ENCODE results near the gene ZNF681.

Gene ZNF681

GRCh38 chr19:23771316-23771715 is 12.6 kb upstream of the ZNF681 start:
- no peak for TF ChIP-seq CTCF (IDR thresholded peaks at IDR 0.05; ENCODE audit: low read depth, low read length)
- no peak overlapping the region for H3K4me3 ChIP-seq (replicated peaks in 1 of 2; ENCODE audit: low read depth in 2 of 2, low read length in 2 of 2)
- no peak for DNase-seq (ENCODE audit: low read depth in 2 of 2)

- no peak for TF ChIP-seq CTCF (IDR thresholded peaks at IDR 0.05; ENCODE audit: low read depth, low read length)
- no peak for DNase-seq (ENCODE audit: low read depth in 2 of 2)
- no peak overlapping the region for H3K4me3 ChIP-seq (replicated peaks in 1 of 2; ENCODE audit: low read depth in 2 of 2, low read length in 2 of 2)
These were observed 12.1 kb upstream of the ZNF681 start for GRCh38 chr19:23770672-23771250.

GRCh38 chr19:23769691-23770468 is 11.2 kb upstream of the ZNF681 start:
- H3K4me3 ChIP-seq (replicated peaks in 1 of 2; ENCODE audit: low read depth in 2 of 2, low read length in 2 of 2): no peak overlapping the region
- DNase-seq (ENCODE audit: low read depth in 2 of 2): no peak
- TF ChIP-seq CTCF (IDR thresholded peaks at IDR 0.05; ENCODE audit: low read depth, low read length): no peak

- no peak for TF ChIP-seq CTCF (IDR thresholded peaks at IDR 0.05; ENCODE audit: low read depth, low read length)
- no peak for DNase-seq (ENCODE audit: low read depth in 2 of 2)
- no peak overlapping the region for H3K4me3 ChIP-seq (replicated peaks in 1 of 2; ENCODE audit: low read depth in 2 of 2, low read length in 2 of 2)
These were observed 8.3 kb upstream of the ZNF681 start for GRCh38 chr19:23766951-23767350.

- no peak overlapping the region for H3K4me3 ChIP-seq (replicated peaks in 1 of 2; ENCODE audit: low read depth in 2 of 2, low read length in 2 of 2)
- no peak for TF ChIP-seq CTCF (IDR thresholded peaks at IDR 0.05; ENCODE audit: low read depth, low read length)
- DNase-seq (ENCODE audit: low read depth in 2 of 2): no peak
These were observed 6.1 kb upstream of the ZNF681 start for GRCh38 chr19:23764781-23765180.

GRCh38 chr19:23762884-23763711 is 4.4 kb upstream of the ZNF681 start:
- peak overlapping the region; percentile 42 to 65 for H3K4me3 ChIP-seq (replicated peaks in 1 of 2; ENCODE audit: low read depth in 2 of 2, low read length in 2 of 2)
- TF ChIP-seq CTCF (IDR thresholded peaks at IDR 0.05; ENCODE audit: low read depth, low read length): no peak
- DNase-seq (ENCODE audit: low read depth in 2 of 2): peak; percentile 31 to 62

Data from cardiac fibroblast (primary cell).